Bronchial epithelial cell (primary cell): ENCODE results near the gene AGBL4. TPM values are rescaled to one million over a fixed set of nuclear protein-coding genes. Genes with fewer than 3 reads are reported as not detected.
"Not testable (repeated sequence)": the region's sequence is repeated elsewhere in the genome, so short reads cannot be mapped to it uniquely, and the experiment has no call there.

ENCODE experiments used
- DNase-seq: peaks from one replicate; pipeline ENCODE4 v3.0.0-alpha.2; 2010; ENCODE audit warnings: low read depth
- FAIRE-seq: peaks from 2 replicates; lab custom pipeline; 2011; peaks lifted over from hg19 to GRCh38; lab: Jason Lieb, UNC
- H3K27me3 ChIP-seq: 2 replicates; pipeline ENCODE4 v1.5.1; 2011; ENCODE audit warnings: low read length; ENCODE audit not compliant: control insufficient read depth, insufficient read depth
- H3K36me3 ChIP-seq: 2 replicates; pipeline ENCODE4 v1.5.1; 2011; ENCODE audit warnings: low read length; ENCODE audit not compliant: control insufficient read depth, insufficient read depth
- H3K4me3 ChIP-seq: 2 replicates; pipeline ENCODE4 v1.5.1; 2011; ENCODE audit warnings: mild to moderate bottlenecking, low read depth, low read length, control low read depth
- CTCF ChIP-seq: IDR thresholded peaks from 2 replicates; pipeline ENCODE4 v1.5.1; 2011; ENCODE audit warnings: mild to moderate bottlenecking, moderate library complexity, low read length, control low read depth, inconsistent platforms; ENCODE audit not compliant: insufficient read depth, severe bottlenecking
- total RNA-seq: library from RNA; depleted of rRNA; stranded (reverse); fragments of >200 nt; gene quantifications from 2 replicates; pipeline ENCODE4 v1.2.1, GENCODE V29; 2014

Gene AGBL4
- total RNA-seq, 1 donor from 2014 or later, result not detected

- H3K4me3 ChIP-seq, result no peak overlapping the region
- H3K27me3 ChIP-seq, result no peaks in the 10 kb centered on the region
- H3K36me3 ChIP-seq, result no peaks in the 10 kb centered on the region
- FAIRE-seq (no peak), DNase-seq (no peak)
- TF ChIP-seq CTCF, result no peak
These were observed 684.7 kb downstream of the AGBL4 start for GRCh38 chr1:49339043-49339442.

- DNase-seq (no peak), FAIRE-seq (no peak)
- H3K27me3 ChIP-seq, result no peaks in the 10 kb centered on the region
- H3K4me3 ChIP-seq, result no peak overlapping the region
- no peak for TF ChIP-seq CTCF
- H3K36me3 ChIP-seq, result no peaks in the 10 kb centered on the region
These were observed 686.5 kb downstream of the AGBL4 start for GRCh38 chr1:49337251-49337650.

- no peak for FAIRE-seq
- peak; percentile 9 for DNase-seq
- no peaks in the 10 kb centered on the region for H3K27me3 ChIP-seq
- no peak for TF ChIP-seq CTCF
- no peaks in the 10 kb centered on the region for H3K36me3 ChIP-seq
- no peak overlapping the region for H3K4me3 ChIP-seq
These were observed 689.8 kb downstream of the AGBL4 start for GRCh38 chr1:49333906-49334305.

GRCh38 chr1:49331066-49331852 lies 692.5 kb downstream of the AGBL4 start:
- Histone ChIP-seq H3K27me3 (no peaks in the 10 kb centered on the region), H3K36me3 (no peaks in the 10 kb centered on the region), H3K4me3 (no peak overlapping the region)
- no peak for DNase-seq
- TF ChIP-seq CTCF, result no peak
- no peak for FAIRE-seq

GRCh38 chr1:49323925-49324540 lies 699.7 kb downstream of the AGBL4 start:
- no peak for DNase-seq
- FAIRE-seq, result no peak
- Histone ChIP-seq H3K4me3 (no peak overlapping the region), H3K27me3 (no peaks in the 10 kb centered on the region), H3K36me3 (no peaks in the 10 kb centered on the region)
- TF ChIP-seq CTCF, result no peak

- DNase-seq, result peak; percentile 8
- not testable (repeated sequence) for FAIRE-seq, H3K36me3 ChIP-seq, H3K27me3 ChIP-seq, H3K4me3 ChIP-seq
These were observed 703.3 kb downstream of the AGBL4 start for GRCh38 chr1:49320493-49320892.
